NCI-H1436 (cell line): Measurements from ENCODE around the gene FMC1.

Experiments
- DNase-seq: peaks from one replicate; lab custom pipeline; 2025; lab: John Stamatoyannopoulos, UW

FMC1 gene

GRCh38 chr7:139374246-139374645 is 33.1 kb downstream of the FMC1 start:
- DNase-seq: no peak

- DNase-seq: no peak
Measured at GRCh38 chr7:139382439-139382838, 41.3 kb downstream of the FMC1 start.

GRCh38 chr7:139384611-139385010 is 43.5 kb downstream of the FMC1 start:
- no peak for DNase-seq

GRCh38 chr7:139387594-139387993 is 46.5 kb downstream of the FMC1 start:
- DNase-seq: no peak

- DNase-seq: no peak
Measured at GRCh38 chr7:139389091-139389490, 48.0 kb downstream of the FMC1 start.

GRCh38 chr7:139389774-139390173 is 48.6 kb downstream of the FMC1 start:
- DNase-seq: no peak

- DNase-seq: no peak
Measured at GRCh38 chr7:139393621-139394211, 52.6 kb downstream of the FMC1 start.

- DNase-seq: no peak
Measured at GRCh38 chr7:139394540-139394939, 53.4 kb downstream of the FMC1 start.
